Fibroblast of peridontal ligament (primary cell): Measurements from ENCODE around the gene PPIC.
A peak's percentile ranks its signal among the peaks of the same experiment; 100 is the strongest.

ENCODE experiments used
- DNase-seq: peaks from one replicate; pipeline ENCODE4 v3.0.0-alpha.2; 2010; ENCODE audit errors: extremely low read depth

Gene PPIC

DNA sequence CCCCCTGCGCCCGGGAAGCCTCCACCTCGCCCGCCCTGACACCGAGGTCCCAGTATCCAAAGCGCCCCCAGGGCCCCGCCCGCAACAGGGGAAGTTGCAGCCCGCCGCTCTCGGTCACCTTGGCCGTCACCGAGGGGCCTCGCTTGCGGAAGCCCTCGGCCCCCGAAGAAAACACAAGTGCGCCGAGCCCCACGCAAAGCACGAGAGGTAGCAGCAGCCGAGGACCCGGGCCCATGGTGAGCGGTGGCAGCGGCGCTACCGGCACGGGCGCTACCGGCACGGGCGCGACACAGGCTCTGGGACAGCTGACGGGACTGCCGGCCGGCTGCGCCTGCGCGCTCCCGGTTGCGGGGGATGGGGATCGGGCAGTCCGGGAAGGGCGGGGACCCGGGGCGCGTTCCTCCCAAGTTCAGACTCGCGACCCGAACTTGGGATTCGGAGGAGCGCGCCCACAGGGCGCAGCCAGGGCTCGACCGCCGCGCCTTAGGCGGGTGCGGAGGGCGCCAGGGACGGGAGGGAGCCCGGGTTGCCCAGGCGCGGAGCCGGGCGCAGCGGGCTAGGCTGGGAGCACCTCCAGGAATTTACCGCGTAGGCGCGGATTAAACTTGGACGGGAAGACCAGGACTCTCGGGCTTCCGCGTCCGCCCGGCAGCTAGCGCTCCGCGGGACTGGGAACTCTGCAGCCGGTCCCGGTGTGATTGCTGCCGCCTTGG is at the start of gene PPIC:
PPIC (minus strand) TSS at position 335 of the 713 bp plus-strand sequence; CDS start at position 235, 100 bp downstream.
- peak; percentile 67 for DNase-seq

DNA sequence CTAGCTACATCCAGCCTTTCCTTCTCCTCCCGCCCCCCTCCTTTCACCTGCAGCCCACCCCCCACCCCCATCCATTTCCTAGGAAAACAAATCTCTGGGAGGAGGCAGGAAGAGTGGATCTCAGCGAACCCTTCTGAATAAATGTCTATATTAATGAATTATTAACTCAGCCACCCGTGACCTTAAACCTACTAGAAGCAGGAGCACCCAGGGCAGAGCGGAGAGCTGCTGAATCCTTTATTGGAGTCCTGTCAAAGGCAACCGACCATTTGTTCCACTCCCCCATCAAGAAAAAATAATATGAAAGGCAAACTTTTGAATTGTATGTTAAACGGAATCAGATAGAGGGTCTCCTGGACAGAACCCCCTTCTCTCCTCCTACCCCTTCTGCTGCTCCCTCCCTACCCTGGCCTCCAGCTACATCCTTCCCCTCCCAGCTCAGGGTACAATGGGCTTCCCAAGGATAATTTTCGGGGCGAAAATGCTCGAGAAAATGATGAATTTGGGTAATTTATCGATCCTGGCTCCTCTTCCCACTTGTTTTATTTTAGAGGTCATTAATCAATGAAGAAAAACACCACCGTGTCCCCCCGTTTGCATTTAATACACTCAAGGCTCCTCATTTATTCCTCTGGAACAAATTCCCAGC is 49.2 kb upstream of the PPIC start:
- DNase-seq = no peak

- DNase-seq = no peak
Measured at GRCh38 chr5:123084730-123085605, 48.4 kb upstream of the PPIC start.

GRCh38 chr5:123083298-123083697 is 46.8 kb upstream of the PPIC start:
- peak; percentile 14 for DNase-seq

GRCh38 chr5:123080215-123080614 is 43.7 kb upstream of the PPIC start:
- DNase-seq = no peak

- no peak for DNase-seq
Measured at GRCh38 chr5:123075521-123076163, 39.1 kb upstream of the PPIC start.

DNA sequence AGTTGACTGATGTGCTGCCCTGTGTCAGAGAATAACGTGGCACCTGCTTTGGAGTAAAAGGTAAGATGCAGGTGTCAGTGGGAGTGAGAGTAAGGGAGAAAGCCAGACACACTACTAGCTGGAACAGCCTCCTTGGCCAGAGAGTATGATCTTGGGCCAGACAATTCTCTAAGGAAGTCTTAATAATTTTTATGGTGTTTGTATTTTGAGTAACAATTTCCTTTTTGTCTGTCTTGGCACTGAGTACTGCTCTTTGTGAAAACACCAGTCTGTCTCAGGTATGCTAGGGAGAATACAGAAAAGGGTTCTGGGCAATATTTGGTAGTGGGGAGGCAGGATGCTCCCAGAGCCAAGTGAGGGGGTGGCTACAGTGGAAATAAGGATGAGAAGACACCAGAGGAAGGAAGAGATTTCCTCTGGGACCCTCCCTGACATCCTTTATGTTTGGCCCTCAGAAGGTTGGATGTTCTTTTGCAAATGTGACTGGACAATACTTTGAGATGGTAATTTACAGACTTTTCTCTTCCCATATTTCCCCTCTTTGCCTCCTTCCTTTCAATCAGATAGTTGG is 31.9 kb upstream of the PPIC start:
- DNase-seq = no peak

- DNase-seq = no peak
Measured at GRCh38 chr5:123066016-123066415, 29.5 kb upstream of the PPIC start.

GRCh38 chr5:123059455-123059854 is 22.9 kb upstream of the PPIC start:
- no peak for DNase-seq

GRCh38 chr5:123051206-123051605 is 14.7 kb upstream of the PPIC start:
- DNase-seq = no peak

DNA sequence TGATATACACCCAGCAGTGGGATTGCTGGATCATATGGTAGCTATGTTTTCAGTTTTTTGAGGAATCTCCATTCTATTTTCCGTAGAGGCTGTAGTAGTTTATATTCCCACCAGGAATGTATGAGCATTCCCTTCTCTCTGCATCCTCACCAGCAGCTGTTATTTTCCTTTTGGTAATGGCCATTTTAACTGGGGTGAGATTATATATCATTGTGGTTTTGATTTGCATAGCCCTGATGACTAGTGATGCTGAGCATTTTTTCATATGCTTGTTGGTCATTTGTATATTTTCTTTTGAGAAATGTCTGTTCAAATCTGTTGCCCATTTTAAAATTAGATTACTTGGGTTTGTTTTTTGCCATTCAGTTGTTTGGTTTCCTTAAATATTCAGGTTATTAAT is 11.2 kb upstream of the PPIC start:
- DNase-seq = peak; percentile 61

GRCh38 chr5:123046222-123046621 is 9.7 kb upstream of the PPIC start:
- DNase-seq = no peak

DNA sequence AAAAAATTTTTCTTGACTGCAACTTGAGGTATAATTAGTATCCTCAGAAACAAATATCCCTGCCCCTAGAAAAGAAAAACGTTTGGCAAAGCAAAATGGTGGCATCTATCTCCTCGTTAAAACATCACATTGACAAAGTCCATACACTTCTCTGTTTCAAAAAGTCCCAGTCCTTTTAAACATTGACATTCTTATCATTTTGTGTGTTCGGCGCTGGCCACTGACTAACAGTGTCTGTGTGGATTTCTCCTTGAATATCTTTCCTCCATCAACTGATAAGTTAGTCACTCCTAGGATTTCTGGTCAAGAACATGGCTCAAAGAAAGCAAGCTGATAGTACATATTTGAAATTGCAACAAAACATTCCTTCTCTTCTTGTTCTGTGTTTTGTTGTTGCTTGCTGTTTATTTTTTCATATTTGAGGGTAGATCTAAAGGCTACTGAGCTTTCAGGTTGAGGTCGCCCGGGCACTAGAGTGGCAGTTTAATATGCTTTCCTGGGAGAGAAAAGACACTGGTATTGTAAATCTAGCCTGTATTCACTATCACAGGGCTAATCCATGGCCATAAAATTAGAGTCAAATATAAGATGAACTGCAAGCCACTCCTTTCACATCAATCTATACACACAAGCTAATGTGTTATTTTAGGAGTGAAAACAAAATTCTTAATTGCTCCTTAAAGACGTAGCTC is 8.5 kb upstream of the PPIC start:
- no peak for DNase-seq

GRCh38 chr5:123039673-123040072 is 3.1 kb upstream of the PPIC start:
- DNase-seq = no peak

DNA sequence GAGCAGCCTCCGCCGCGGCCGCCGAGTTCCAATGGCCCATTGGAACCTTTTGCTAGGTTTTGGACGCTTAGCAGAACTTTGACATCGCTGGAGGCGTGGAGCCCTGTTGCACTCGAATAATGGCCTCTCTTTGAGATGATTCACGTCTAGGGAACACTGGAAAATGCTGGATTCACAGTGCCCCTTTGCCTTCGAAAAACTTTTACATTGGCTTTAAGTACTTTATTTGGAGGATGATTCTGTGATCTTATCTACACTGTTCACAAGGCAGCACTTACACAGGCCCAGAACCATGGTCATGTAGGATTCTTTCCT is 536 bp upstream of the PPIC start:
- DNase-seq = peak; percentile 64

- DNase-seq = peak; percentile 37
Measured at GRCh38 chr5:123035918-123036390, 571 bp downstream of the PPIC start.

- peak; percentile 25 for DNase-seq
Measured at GRCh38 chr5:123035360-123035917, 1.1 kb downstream of the PPIC start.

DNA sequence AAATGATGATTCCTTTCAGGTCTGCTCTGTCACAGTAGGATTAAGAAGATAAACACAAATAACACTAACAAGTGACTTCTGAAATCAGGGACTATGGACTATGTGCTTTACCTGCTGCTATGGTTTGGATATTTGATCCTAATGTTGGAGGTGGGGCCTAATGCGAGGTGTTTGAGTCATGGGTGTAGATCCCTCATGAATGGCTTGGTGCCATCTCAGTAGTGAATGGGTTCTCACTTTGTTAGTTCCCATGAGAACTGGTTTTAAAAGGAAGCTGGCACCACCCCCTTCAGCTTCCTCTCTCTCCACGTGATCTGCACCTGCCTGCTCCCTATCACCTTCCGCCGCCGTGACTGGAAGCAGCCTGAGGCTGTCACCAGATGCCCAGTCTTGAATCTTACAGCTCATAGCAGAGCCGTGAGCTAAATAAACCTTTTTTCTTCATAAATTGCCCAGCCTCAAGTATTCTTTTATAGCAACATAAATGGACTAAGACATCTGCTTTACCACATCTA is 3.3 kb downstream of the PPIC start:
- DNase-seq = no peak

- DNase-seq = no peak
Measured at GRCh38 chr5:123028222-123028621, 8.3 kb downstream of the PPIC start.

DNA sequence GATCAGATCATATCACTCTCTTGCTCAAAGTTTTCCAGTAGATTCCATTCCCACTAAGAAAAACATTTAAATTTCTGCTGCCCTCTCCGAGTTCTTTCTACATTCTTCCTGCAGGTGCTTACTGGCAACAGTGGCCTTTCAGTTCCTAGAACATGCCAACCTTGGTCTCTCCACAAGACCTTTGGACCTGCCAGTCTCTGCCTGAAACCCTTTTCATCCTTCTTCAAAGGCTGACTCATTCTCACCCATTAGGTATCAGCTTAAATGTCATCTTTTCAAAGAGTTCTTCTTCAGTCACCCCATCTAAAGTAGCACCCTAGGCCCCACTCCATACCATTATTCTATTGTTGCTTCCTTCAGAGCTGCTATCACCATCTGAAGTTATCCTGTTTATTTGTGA is 21.8 kb downstream of the PPIC start:
- no peak for DNase-seq

DNA sequence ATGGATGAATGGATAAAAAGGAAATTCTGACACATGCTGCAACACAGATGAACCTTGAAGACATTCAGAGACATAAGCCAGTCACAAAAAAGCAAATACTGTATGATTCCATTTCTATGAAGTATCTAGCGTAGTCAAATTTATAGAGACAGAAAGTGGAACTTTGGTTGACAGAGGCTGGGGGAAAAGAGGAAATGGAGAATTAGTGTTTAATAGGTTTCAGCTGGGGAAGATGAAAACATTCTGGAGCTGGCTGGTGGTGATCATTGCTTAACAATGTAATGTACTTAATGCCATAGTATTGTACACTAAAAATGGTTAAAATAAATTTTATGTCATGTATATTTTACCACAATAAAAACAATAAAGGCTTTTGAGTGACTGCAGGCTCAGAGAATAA is 24.2 kb downstream of the PPIC start:
- peak; percentile 60 for DNase-seq
